Large intestine (tissue), 3 donors: ENCODE results near the gene FAM13A. TPM values are rescaled to one million over a fixed set of nuclear protein-coding genes. Genes with fewer than 3 reads are reported as not detected.

Experiments used
- DNase-seq, 2 donors: peaks; one replicate each; pipeline versions ENCODE4 v3.0.0 to v3.0.0-alpha.2; 2013
- H3K27ac ChIP-seq: one replicate; pipeline ENCODE4 v1.5.1; 2013; ENCODE audit warnings: low read length
- H3K27me3 ChIP-seq: 2 replicates; pipeline ENCODE4 v1.6.1; 2013; ENCODE audit warnings: low read length; ENCODE audit not compliant: control insufficient read depth, insufficient read depth
- H3K36me3 ChIP-seq: 2 replicates; pipeline ENCODE4 v1.6.1; 2013; ENCODE audit warnings: low read length; ENCODE audit not compliant: control insufficient read depth, insufficient read depth
- H3K4me1 ChIP-seq: one replicate; pipeline ENCODE4 v1.6.1; 2013; ENCODE audit warnings: low read length; ENCODE audit not compliant: control insufficient read depth, insufficient read depth
- H3K4me3 ChIP-seq: one replicate; pipeline ENCODE4 v1.5.1; 2013; ENCODE audit warnings: low read length
- H3K9me3 ChIP-seq: one replicate; pipeline ENCODE4 v1.6.1; 2013; ENCODE audit warnings: mild to moderate bottlenecking, low read depth, low read length, moderate library complexity; ENCODE audit not compliant: control insufficient read depth
- WGBS: methylation state at CpG from one replicate; pipeline ENCODE4 v1.1.5; 2013; ENCODE audit warnings: low lambda C conversion rate; ENCODE audit not compliant: insufficient coverage; 5-methylcytosine and 5-hydroxymethylcytosine counted together
- polyA plus RNA-seq: library from polyadenylated mRNA; unstranded; fragments of 120-200 nt; gene quantifications from one replicate; pipeline ENCODE4 v1.2.1, GENCODE V29; 2013

Gene FAM13A
- polyA plus RNA-seq, 1 donor, result 151 TPM

DNA sequence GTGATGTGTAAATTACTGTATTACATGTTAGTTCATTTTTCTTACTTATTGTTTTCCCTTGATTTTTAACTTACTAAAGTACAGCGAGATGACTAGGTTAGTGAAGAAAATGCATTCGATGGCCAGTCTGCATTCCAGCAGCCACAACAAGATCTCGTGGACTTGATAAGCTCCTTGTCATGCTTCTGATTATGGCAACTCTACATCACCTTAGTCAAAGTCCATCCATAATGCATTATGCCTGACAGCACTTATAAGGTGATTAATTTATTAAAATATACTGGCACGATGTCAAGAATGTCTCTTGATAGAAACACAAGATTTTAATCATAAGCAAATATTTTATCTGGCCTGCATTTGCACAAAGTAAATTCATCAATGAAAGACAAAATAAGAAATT lies 249.5 kb downstream of the FAM13A start:
- Histone ChIP-seq H3K27me3 (no peaks in the 10 kb centered on the region), H3K9me3 (no peaks in the 10 kb centered on the region), H3K27ac (peak overlapping the region; percentile 73), H3K4me1 (peaks cover 41% of the 10 kb centered on the region), H3K36me3 (peaks cover 13% of the 10 kb centered on the region), H3K4me3 (no peak overlapping the region)
- DNase-seq, result peak; percentile 75 to 77
- WGBS, result no CpG with 5 or more reads among the region's 4 CpGs

DNA sequence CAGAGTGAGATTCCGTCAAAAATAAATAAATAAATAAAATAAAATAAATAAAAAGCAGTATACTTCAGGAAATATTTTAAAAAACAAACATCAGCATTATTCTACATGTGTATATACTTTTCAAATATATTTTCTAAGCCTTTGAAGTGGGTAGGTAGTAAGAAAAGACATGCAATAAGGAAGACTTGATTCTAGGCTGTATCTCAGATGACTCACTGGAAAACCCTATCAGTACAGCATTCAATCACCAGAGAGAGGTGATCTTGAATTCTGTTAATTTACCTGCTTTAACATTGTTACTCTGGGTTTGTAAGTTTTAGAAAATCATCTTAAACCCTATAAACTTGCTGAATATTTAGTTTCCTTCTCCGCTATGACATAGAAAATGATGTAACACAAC lies 252.8 kb downstream of the FAM13A start:
- H3K9me3 ChIP-seq, result no peaks in the 10 kb centered on the region
- peak in 1 of 2 donors; percentile 28 for DNase-seq
- H3K36me3 ChIP-seq, result peaks cover 21% of the 10 kb centered on the region
- WGBS, result no CpG with 5 or more reads among the region's 2 CpGs
- no peaks in the 10 kb centered on the region for H3K27me3 ChIP-seq
- H3K27ac ChIP-seq, result peak overlapping the region; percentile 44
- peaks cover 33% of the 10 kb centered on the region for H3K4me1 ChIP-seq
- H3K4me3 ChIP-seq, result no peak overlapping the region

DNA sequence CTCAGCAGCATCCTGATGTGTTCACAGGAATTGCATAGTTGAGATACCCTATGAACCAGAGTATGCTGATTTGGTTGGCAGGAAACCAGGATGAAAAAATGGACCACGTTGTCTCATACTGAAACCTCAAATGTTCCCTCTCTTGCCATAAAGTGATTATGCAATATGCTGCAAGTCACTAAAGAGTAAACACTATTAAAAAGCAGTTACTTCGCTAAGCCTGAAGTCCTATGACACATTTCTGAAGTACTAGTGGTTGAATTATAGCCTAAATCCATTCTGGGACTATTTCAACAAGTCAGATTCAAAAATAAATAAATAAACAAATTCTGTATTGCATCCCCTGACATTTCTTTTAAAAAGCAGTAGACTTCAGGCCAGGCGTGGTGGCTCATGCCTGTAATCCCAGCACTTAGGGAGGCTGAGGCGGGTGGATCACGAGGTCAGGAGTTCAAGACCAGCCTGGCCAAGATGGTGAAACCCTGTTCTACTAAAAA lies 253.3 kb downstream of the FAM13A start:
- WGBS, result no CpG with 5 or more reads among the region's 5 CpGs
- Histone ChIP-seq H3K4me1 (peaks cover 27% of the 10 kb centered on the region), H3K36me3 (peaks cover 24% of the 10 kb centered on the region), H3K27ac (peak overlapping the region; percentile 44), H3K9me3 (no peaks in the 10 kb centered on the region), H3K4me3 (no peak overlapping the region), H3K27me3 (no peaks in the 10 kb centered on the region)
- peak; percentile 63 to 85 for DNase-seq

DNA sequence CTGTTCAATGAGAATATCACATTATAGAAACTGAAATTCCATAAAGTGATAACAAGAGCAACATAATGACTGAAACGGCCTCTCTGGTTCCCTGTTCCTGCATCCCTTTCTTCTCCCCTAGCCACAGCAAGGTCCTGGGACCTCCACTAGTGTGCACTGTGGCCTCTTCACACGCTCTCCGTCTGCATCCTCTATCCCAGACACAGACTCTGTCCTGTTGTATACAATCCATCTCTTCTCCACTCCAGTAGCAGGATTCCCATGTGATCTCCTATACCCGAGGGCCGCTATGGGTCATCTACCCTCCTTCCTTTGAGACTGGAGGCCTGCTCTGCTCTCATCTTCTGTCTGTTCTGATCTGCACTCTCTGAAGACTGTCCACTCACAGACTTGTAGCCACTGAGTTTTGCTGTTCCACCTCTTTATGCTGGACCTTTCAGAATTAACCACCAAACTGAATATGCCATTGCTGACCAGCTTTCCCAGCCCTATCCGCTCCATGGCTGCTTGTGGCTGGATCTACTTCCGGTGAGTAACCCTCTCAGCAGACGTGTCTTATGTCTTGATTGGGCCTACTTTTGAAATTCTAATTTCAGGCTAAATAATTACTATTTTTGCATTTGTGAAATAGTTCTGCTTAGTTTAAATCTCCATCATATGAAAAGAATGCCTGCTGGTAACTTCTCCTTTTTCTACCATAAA lies 254.2 kb downstream of the FAM13A start:
- Histone ChIP-seq H3K9me3 (no peaks in the 10 kb centered on the region), H3K4me1 (peaks cover 20% of the 10 kb centered on the region), H3K27ac (no peak overlapping the region), H3K4me3 (no peak overlapping the region), H3K36me3 (peaks cover 27% of the 10 kb centered on the region), H3K27me3 (no peaks in the 10 kb centered on the region)
- 80% methylated on average over 3 of the region's 8 CpGs for WGBS
- no peak for DNase-seq

DNA sequence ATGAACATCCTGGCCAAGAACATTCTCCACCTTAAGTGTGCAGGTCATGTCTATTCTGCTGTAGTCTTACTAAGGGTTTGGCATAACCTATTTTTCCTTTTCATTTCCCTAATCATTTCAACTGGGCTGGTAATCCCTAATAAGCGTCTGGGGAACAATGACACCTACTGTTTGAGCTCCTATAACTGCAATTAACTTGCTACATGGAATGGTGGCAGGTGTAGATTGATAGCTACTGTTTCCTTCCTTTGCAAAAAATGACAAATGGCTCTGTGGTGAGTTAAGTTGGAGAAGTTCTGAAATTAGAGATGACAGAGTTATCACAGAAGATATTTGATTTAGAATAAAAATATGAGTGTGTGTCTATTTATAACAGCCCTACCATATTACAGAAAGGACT lies 254.8 kb downstream of the FAM13A start:
- Histone ChIP-seq H3K36me3 (peaks cover 27% of the 10 kb centered on the region), H3K4me1 (peaks cover 14% of the 10 kb centered on the region), H3K27ac (no peak overlapping the region), H3K27me3 (no peaks in the 10 kb centered on the region), H3K4me3 (no peak overlapping the region), H3K9me3 (no peaks in the 10 kb centered on the region)
- WGBS, result no CpG with 5 or more reads among the region's 1 CpG
- DNase-seq, result no peak

DNA sequence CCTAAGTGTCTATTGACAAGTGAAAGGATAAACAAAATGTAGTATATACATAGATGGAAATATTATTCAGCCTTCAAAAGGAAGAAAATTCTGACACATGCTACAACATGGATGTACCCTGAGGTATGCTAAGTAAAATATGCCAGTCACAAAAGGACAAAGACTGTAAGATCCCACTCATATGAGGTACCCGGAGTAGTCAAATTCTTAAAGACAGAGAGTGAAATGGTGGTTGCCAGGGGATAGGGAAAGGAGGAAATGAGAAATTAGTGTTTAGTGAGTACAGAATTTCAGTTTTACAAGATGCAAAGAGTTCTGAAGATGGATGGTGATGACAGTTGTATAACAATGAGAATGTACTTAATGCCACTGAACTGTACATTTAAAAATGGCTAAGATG lies 257.1 kb downstream of the FAM13A start:
- Histone ChIP-seq H3K4me1 (peaks cover 4% of the 10 kb centered on the region), H3K4me3 (no peak overlapping the region), H3K36me3 (peaks cover 27% of the 10 kb centered on the region), H3K27me3 (no peaks in the 10 kb centered on the region), H3K27ac (no peak overlapping the region), H3K9me3 (no peaks in the 10 kb centered on the region)
- DNase-seq, result no peak
- WGBS, result 100% methylated on average over 1 of the region's 1 CpG

DNA sequence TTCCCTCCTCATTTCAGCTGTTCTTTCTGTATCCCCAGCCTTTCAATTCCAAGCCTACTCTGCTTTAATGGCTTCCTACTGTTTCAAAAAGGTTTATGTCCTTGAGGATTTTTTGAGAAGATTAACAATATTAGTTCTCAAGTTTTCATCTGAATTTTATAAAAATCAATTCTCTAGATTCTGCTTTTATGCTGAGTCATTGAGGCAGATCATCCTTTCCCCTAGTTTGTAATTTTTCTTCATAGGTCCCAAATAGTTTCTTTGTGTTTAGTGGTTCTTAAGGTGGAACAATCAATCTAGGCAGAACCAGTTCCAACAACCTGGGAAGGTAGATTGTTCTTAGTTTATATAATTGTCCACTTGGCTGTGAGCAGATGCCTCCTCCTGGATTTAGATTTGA lies 259.3 kb downstream of the FAM13A start:
- DNase-seq, result no peak
- Histone ChIP-seq H3K4me1 (no peaks in the 10 kb centered on the region), H3K36me3 (peaks cover 24% of the 10 kb centered on the region), H3K27me3 (no peaks in the 10 kb centered on the region), H3K4me3 (no peak overlapping the region), H3K27ac (no peak overlapping the region), H3K9me3 (no peaks in the 10 kb centered on the region)

DNA sequence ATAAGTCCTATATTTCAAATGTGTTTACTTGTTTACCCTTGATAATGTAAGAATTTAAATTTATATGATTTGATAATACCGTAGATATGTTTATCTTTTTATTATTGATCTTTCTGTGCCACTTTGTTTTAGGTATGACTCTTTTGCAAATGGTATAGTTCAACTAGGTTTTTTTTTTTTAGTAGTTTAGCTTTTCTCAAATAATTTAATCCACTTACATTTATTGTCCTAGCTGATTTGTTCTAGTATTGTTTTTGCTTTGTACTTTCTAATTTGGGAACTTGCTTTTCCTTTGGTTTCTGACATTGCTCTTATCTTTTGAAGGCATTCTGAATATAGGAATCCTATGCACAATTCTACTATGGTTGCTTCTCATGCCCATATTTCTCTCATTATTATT lies 260.4 kb downstream of the FAM13A start:
- no peaks in the 10 kb centered on the region for H3K27me3 ChIP-seq
- DNase-seq, result no peak
- 83% methylated on average over 1 of the region's 1 CpG for WGBS
- no peaks in the 10 kb centered on the region for H3K4me1 ChIP-seq
- H3K9me3 ChIP-seq, result no peaks in the 10 kb centered on the region
- H3K27ac ChIP-seq, result no peak overlapping the region
- H3K4me3 ChIP-seq, result no peak overlapping the region
- H3K36me3 ChIP-seq, result peaks cover 17% of the 10 kb centered on the region

DNA sequence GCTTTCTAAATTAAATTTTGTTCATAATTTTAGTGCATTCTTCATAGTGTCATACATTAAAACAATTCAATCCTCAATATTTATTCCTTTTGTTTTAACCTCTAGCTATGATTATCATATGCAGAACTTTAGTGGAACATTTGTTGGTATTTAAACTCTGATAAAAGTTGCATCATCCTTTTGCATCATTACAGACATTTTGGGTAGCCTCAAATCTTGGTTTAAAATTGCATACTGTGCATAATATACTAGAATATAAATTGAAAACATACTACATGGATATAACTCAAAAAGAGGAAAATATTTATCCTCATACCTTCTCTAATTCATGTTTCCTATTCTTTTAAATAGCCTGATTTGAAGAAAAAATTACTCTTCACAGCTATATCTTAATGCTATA lies 262.0 kb downstream of the FAM13A start:
- DNase-seq, result no peak
- Histone ChIP-seq H3K27ac (no peak overlapping the region), H3K9me3 (no peaks in the 10 kb centered on the region), H3K4me1 (no peaks in the 10 kb centered on the region), H3K4me3 (no peak overlapping the region), H3K27me3 (no peaks in the 10 kb centered on the region), H3K36me3 (peaks cover 21% of the 10 kb centered on the region)

DNA sequence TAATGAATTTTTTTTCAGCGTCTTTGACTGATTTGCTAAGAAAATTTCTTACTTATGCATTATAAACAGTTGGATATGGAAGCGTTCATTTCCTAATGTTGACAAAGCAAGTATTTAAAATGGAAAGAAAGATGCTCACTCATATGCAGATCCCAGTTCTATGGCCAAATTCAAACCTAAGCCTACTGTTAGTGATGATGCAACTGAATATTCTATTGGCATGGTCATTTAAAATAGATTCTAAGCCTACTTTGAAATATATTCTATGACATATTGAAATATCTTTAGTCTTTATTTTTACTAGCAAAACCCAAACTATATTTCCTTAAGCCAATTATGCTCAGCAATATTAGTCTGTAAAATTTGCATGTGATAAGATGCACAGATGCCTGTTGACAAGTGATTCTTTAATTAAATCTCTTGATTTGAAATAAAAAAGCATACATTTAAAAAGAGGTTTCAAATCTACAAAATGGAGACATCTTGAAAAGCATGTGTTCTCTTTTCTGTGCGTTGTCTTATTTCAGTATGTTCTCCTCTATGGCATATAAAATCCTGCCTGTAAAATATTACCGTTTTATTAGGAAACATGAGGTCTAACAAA lies 262.8 kb downstream of the FAM13A start:
- no peak for DNase-seq
- Histone ChIP-seq H3K27ac (no peak overlapping the region), H3K4me1 (no peaks in the 10 kb centered on the region), H3K4me3 (no peak overlapping the region), H3K27me3 (no peaks in the 10 kb centered on the region), H3K9me3 (no peaks in the 10 kb centered on the region), H3K36me3 (peaks cover 21% of the 10 kb centered on the region)
- WGBS, result 93% methylated on average over 3 of the region's 4 CpGs

DNA sequence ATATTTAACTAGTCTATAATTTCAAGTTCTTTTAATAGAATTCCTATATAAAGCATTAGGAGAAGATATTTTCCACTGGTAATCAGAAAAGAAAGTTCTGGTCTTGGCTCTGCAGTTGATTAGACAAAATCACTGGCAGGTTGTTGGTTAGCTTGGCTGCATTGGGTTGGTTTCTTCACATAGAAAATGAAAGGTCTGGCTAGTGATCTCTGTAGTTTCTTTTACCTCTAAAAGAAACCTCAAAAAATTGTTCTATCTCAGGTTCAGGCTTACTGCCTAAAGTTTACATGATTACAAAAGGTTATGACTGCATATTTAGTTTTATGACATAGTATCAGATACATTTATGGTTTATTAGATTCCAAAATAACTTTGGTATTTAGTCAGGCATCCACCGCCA lies 263.5 kb downstream of the FAM13A start:
- Histone ChIP-seq H3K9me3 (no peaks in the 10 kb centered on the region), H3K4me1 (no peaks in the 10 kb centered on the region), H3K4me3 (no peak overlapping the region), H3K27me3 (no peaks in the 10 kb centered on the region), H3K36me3 (peaks cover 21% of the 10 kb centered on the region), H3K27ac (no peak overlapping the region)
- 100% methylated on average over 1 of the region's 1 CpG for WGBS
- DNase-seq, result no peak
